ENCODE data around the gene GALNTL6. TPM values are rescaled to one million over a fixed set of nuclear protein-coding genes. Genes with fewer than 3 reads are reported as not detected.

The GALNTL6 gene
- total and polyA plus RNA-seq, 2 donors (not counting 3 experiments of a cell fraction or from before 2014, with no cell fraction given), result not detected

DNA sequence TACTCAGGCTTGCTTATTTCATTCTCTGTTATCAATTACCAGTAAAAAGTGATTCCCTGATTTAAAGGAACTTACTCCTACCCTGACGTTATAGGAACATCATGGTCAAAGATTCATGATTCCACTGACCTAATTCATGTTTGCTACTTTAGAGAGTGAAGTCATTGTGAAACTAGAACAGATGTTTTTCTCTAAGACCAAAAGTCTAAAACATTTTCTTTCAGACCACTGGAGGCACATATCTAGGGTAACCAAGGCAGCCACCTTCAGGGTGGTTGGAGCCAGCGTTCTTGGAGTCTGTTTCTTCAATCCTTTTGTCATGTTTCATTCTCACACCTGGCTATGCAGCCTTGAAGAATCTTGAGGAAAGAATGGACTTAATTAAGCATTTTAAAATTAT lies 77.8 kb downstream of the GALNTL6 start:
- no peaks in the 10 kb centered on the region for H3K9me3 ChIP-seq (replicated peaks; ENCODE audit: control insufficient read depth, insufficient read depth, low read length)
- no peak overlapping the region for H3K9ac ChIP-seq (replicated peaks; ENCODE audit: extremely low read depth, insufficient read depth, low read length)
- H3K4me2 ChIP-seq (ENCODE audit: insufficient read depth, low read length), result no peak overlapping the region
- no peaks in the 10 kb centered on the region for H4K20me1 ChIP-seq (replicated peaks; ENCODE audit: control insufficient read depth, extremely low read depth, insufficient read depth, low read length)
- no peaks in the 10 kb centered on the region for H3K4me1 ChIP-seq (ENCODE audit: control insufficient read depth, extremely low read depth, insufficient read depth, low read length)
- no peaks in the 10 kb centered on the region for H3K9me1 ChIP-seq (replicated peaks; ENCODE audit: control insufficient read depth, extremely low read depth, insufficient read depth, low read length)
- ChIA-PET POLR2A (no interaction called here), CTCF (no interaction called here)
- TF ChIP-seq POLR2AphosphoS5 (IDR thresholded peaks at IDR 0.05; ENCODE audit: insufficient read depth, low read depth, low read length) (no peak), POLR2A (IDR thresholded peaks at IDR 0.05; ENCODE audit: low read depth, low read length) (no peak), EZH2 (IDR thresholded peaks at IDR 0.05; ENCODE audit: borderline replicate concordance, low read depth, low read length, severe bottlenecking) (no peak), JUN (IDR thresholded peaks at IDR 0.05; ENCODE audit: borderline replicate concordance, insufficient read depth, insufficient read length, low read depth) (no peak), FOS (IDR thresholded peaks at IDR 0.05; ENCODE audit: borderline replicate concordance, insufficient read depth, low read length) (no peak), GATA2 (IDR thresholded peaks at IDR 0.05; ENCODE audit: insufficient read depth, insufficient read length, low read depth, low read length) (no peak), MYC (IDR thresholded peaks at IDR 0.05; ENCODE audit: low read depth, low read length) (no peak)
- TF ChIP-seq, protein P1, sequence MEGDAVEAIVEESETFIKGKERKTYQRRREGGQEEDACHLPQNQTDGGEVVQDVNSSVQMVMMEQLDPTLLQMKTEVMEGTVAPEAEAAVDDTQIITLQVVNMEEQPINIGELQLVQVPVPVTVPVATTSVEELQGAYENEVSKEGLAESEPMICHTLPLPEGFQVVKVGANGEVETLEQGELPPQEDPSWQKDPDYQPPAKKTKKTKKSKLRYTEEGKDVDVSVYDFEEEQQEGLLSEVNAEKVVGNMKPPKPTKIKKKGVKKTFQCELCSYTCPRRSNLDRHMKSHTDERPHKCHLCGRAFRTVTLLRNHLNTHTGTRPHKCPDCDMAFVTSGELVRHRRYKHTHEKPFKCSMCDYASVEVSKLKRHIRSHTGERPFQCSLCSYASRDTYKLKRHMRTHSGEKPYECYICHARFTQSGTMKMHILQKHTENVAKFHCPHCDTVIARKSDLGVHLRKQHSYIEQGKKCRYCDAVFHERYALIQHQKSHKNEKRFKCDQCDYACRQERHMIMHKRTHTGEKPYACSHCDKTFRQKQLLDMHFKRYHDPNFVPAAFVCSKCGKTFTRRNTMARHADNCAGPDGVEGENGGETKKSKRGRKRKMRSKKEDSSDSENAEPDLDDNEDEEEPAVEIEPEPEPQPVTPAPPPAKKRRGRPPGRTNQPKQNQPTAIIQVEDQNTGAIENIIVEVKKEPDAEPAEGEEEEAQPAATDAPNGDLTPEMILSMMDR (IDR thresholded peaks at IDR 0.05; ENCODE audit: extremely low read depth in 1 of 2, insufficient read depth in 1 of 2, low read depth in 1 of 2, low read length in 2 of 2), result no peak
- TF ChIP-seq, protein P2, sequence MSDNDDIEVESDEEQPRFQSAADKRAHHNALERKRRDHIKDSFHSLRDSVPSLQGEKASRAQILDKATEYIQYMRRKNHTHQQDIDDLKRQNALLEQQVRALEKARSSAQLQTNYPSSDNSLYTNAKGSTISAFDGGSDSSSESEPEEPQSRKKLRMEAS (IDR thresholded peaks at IDR 0.05; ENCODE audit: insufficient read depth, insufficient read length), result no peak
- no peaks in the 10 kb centered on the region for H3K27me3 ChIP-seq (ENCODE audit: control insufficient read depth in 2 of 2, insufficient read depth in 2 of 2, low read length in 2 of 2)
- H3K79me2 ChIP-seq (ENCODE audit: control insufficient read depth, insufficient read depth, low read length), result no peaks in the 10 kb centered on the region
- dilution Hi-C loops (cut with MboI; ENCODE audit: extremely low pct_ligation_motif_present, low sequenced_read_pairs) (no loop called here), intact Hi-C loops (cut with micrococcal nuclease) (no loop called here)
- DNase-seq (ENCODE audit: low read depth, low spot score) (no peak), FAIRE-seq (no peak)
- no TSS peak for BruUV-seq (replicated peaks)
- H2AFZ ChIP-seq (ENCODE audit: low read depth, low read length), result no peak overlapping the region
- H3K27ac ChIP-seq (ENCODE audit: insufficient read depth, low read depth, low read length), result no peak overlapping the region
- no peaks in the 10 kb centered on the region for H3K36me3 ChIP-seq (ENCODE audit: control insufficient read depth in 2 of 2, extremely low read depth in 1 of 2, insufficient read depth in 2 of 2, low read length in 2 of 2)
- no peak overlapping the region for H3K4me3 ChIP-seq (replicated peaks in 1 of 3; ENCODE audit: insufficient read depth in 1 of 3, low read depth in 1 of 3, low read length in 3 of 3)

Measured in endothelial cell of umbilical vein (primary cell).